KBM-7 (cell line): ENCODE results near the gene DROSHA.
A peak's percentile ranks its signal among the peaks of the same experiment; 100 is the strongest.
"Not testable (repeated sequence)": the region's sequence is repeated elsewhere in the genome, so short reads cannot be mapped to it uniquely, and the experiment has no call there.

Source experiments
- DNase-seq: peaks from one replicate; pipeline ENCODE4 v3.0.0-alpha.2; 2015
- in situ Hi-C: fragments of 300-500 bp; cut with MboI; formaldehyde crosslinking; loops from 2 replicates; pipeline ENCODE4 v1.14.3; 2020; ENCODE audit warnings: low sequenced_read_pairs, low pct_unique_long_range_greater_than_20kb, mixed read lengths

DROSHA gene

GRCh38 chr5:31531888-31532547 lies at the start of gene DROSHA, which contains the start of gene C5orf22:
Gene DROSHA (minus strand): TSS chr5:31532093. CDS start chr5:31529059, 3,034 bp downstream.
Gene C5orf22 (plus strand): TSS chr5:31532301. CDS start chr5:31532393, 92 bp downstream.
- in situ Hi-C loops: no loop called here
- peak; percentile 97 for DNase-seq

- in situ Hi-C loops: loop anchor here (25.0 kb wide), 1 partner anchor 233 kb away; no protein-coding TSS in a partner anchor
- DNase-seq: no peak
Observed at GRCh38 chr5:31579558-31579957, 47.7 kb upstream of the DROSHA start.

GRCh38 chr5:31577438-31577837 lies 45.5 kb upstream of the DROSHA start:
- in situ Hi-C loops: loop anchor here (25.0 kb wide), 1 partner anchor 235 kb away; no protein-coding TSS in a partner anchor
- DNase-seq: no peak

GRCh38 chr5:31574772-31575171 lies 42.9 kb upstream of the DROSHA start:
- in situ Hi-C loops: loop anchor here (25.0 kb wide), 2 partner anchors 238 to 513 kb away; no protein-coding TSS in a partner anchor
- no peak for DNase-seq

- in situ Hi-C loops: loop anchor here (25.0 kb wide), 1 partner anchor 514 kb away; no protein-coding TSS in a partner anchor
- DNase-seq: no peak
Observed at GRCh38 chr5:31573494-31574142, 41.7 kb upstream of the DROSHA start.

GRCh38 chr5:31569068-31569467 lies 37.2 kb upstream of the DROSHA start:
- in situ Hi-C loops: loop anchor here (25.0 kb wide), 1 partner anchor 518 kb away; no protein-coding TSS in a partner anchor
- no peak for DNase-seq

GRCh38 chr5:31568302-31568835 lies 36.5 kb upstream of the DROSHA start:
- DNase-seq: no peak
- in situ Hi-C loops: loop anchor here (25.0 kb wide), 1 partner anchor 519 kb away; no protein-coding TSS in a partner anchor

GRCh38 chr5:31566362-31566761 lies 34.5 kb upstream of the DROSHA start:
- peak; percentile 17 for DNase-seq
- in situ Hi-C loops: loop anchor here (25.0 kb wide), 1 partner anchor 521 kb away; no protein-coding TSS in a partner anchor

GRCh38 chr5:31563216-31563615 lies 31.3 kb upstream of the DROSHA start:
- in situ Hi-C loops: loop anchor here (25.0 kb wide), 1 partner anchor 524 kb away; no protein-coding TSS in a partner anchor
- peak; percentile 8 for DNase-seq

GRCh38 chr5:31561946-31562345 lies 30.1 kb upstream of the DROSHA start:
- DNase-seq: no peak
- in situ Hi-C loops: loop anchor here (25.0 kb wide), 1 partner anchor 525 kb away; no protein-coding TSS in a partner anchor

- no peak for DNase-seq
- in situ Hi-C loops: loop anchor here (25.0 kb wide), 1 partner anchor 527 kb away; no protein-coding TSS in a partner anchor
Observed at GRCh38 chr5:31559942-31560341, 28.0 kb upstream of the DROSHA start.

- in situ Hi-C loops: loop anchor here (25.0 kb wide), 1 partner anchor 531 kb away; no protein-coding TSS in a partner anchor
- DNase-seq: no peak
Observed at GRCh38 chr5:31556461-31556860, 24.6 kb upstream of the DROSHA start.

- DNase-seq: no peak
- in situ Hi-C loops: loop anchor here (25.0 kb wide), 1 partner anchor 533 kb away; no protein-coding TSS in a partner anchor
Observed at GRCh38 chr5:31554552-31554951, 22.7 kb upstream of the DROSHA start.

- in situ Hi-C loops: loop anchor here (25.0 kb wide), 1 partner anchor 533 kb away; no protein-coding TSS in a partner anchor
Observed at GRCh38 chr5:31553863-31554262, 22.0 kb upstream of the DROSHA start.

GRCh38 chr5:31551878-31552277 lies 20.0 kb upstream of the DROSHA start:
- DNase-seq: no peak
- in situ Hi-C loops: loop anchor here (25.0 kb wide), 1 partner anchor 535 kb away; no protein-coding TSS in a partner anchor

More at GRCh38 chr5:31553863-31554262, 22.0 kb upstream of the DROSHA start:
- DNase-seq: no peak

GRCh38 chr5:31549114-31549513 lies 17.2 kb upstream of the DROSHA start:
- DNase-seq, in situ Hi-C loops: not testable (repeated sequence)

- in situ Hi-C loops: no loop called here
- DNase-seq: no peak
Observed at GRCh38 chr5:31537851-31538250, 6.0 kb upstream of the DROSHA start.

GRCh38 chr5:31537349-31537748 lies 5.5 kb upstream of the DROSHA start:
- DNase-seq: no peak
- in situ Hi-C loops: no loop called here

GRCh38 chr5:31536873-31537272 lies 5.0 kb upstream of the DROSHA start:
- in situ Hi-C loops: no loop called here
- no peak for DNase-seq
